ENCODE measurements around the gene TMEM141.

Gene TMEM141

DNA sequence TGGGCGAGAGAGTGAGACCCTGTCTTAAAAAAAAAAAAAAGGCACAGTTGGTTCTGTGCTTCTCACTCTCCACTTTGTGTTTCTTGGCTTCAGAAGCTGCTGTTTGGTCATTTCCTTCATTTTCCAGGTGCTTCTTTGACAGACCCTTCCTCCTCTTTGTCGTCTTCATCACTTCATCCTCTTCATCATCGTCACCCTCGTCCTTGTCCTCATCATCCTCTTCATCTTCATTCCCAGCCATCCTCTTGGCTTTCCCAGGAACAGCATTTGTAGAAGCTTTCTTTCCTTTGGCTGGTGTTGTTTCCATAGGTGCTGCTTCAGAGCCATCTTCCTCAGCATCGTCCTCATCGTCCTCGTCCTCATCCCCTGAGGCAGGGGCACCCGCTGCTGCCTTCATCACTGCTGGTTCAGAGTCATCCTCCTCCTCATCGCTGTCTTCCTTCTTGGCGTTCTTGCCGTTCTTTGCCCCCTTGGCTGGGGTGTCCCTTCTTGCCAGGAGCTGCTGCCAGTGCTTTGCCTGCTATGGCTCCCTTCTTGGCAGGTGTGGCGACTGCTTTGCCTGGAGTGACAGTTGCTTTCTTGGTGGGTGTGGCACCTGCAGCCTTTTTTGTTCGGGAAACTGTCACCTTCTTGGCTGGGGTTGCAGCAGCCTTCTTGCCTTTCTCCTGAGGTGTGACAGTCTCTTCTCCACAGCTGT lies 23.7 kb downstream of the TMEM141 start:
- DNase-seq (ENCODE audit: low read depth, low spot score), result no peak

DNA sequence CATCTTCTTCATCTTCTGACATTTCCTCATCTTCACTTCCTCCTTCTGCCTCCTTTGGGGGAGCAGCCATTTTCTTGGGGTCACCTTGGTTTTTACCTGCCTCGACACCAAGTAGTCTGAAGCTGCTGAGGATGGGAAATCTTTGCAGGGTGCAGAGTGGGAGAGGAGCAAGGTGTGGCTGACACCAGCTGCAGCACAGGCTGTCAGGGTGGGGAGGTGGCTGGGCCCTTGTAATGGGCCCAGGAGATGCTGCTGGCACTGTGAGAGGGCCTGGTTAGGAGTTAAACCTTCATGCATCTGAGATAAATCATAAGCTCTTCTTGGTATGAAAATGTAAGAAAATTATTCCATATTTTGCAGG lies 24.3 kb downstream of the TMEM141 start:
- no peak for DNase-seq (ENCODE audit: low read depth, low spot score)

DNA sequence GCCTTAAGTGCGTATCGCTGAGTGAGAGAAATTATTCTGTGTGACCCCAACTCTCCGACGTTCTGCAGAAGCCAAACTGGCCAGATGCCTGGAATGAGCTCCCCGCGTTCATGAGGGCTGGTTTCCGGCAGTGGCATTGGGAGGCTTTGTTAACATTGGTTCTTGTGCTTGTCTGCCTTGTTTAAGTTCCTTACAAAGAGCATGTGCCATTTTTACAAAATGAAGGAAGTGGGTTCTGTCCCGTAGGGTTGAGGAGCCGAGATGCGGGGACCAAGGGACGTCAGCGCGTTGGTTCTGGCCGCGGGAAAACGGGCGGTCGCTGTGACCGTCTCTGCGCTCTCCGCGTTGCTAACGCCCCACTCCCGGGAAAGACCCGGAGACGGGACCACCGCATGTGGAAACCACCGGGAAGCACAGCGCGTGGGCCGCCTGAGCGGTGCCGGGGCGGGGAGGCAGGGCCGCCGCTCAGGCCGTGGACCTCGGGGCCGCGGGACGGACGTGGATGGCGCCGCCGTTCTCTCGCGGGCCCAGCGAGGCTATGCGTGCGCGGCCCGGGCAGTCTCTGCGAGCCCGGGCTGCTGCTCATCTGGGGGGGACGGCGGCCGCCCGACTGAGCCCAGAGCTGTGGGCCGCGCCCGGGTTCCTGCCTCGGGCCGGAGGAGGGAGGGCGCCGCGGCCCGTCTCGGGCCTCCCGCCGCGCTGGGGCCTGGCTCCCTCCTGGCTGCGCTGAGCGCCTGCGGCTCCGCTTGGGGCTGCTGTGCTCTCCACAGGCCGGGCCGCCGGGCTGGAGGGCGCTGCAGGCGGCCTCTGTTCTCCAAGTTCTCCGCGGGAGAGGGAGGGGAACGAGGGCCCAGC lies 30.1 kb downstream of the TMEM141 start:
- no peak for DNase-seq (ENCODE audit: low read depth, low spot score)

DNA sequence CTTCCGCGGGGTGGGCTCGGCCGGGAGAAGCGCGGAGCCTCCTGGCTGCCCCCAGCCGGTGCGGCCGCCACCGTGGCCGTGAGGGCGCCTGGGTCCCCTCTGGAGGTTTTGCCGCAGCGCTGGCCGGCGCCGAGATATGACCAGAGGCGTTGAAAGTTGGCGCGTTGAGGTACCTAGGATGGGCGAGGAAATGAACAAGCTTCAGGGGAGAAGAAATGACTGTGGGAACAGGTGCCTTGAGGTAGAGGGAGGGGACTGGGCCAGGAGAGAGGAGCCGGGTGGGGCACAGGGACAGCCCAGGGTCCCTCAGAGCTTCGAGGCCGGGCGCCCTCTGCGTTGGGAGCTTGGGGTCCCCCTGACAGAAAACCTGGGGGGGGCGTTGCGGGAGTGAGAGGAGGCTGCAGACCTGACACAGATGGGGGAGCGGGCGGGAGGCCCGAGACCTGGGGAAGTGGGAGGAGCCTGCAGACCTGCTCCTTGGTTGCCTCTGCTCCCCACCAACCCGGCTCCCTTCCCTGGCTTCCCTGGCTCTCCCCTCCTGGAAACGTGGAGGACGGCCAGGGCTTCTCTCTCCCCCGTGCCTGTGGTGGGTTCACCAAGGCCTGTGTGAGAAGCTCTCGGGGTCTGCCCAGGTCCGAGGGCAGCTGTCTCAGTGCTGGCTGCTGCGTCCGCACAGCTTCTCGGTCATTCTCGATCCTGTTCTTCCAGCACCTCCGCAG lies 30.8 kb downstream of the TMEM141 start:
- DNase-seq (ENCODE audit: low read depth, low spot score), result no peak

DNA sequence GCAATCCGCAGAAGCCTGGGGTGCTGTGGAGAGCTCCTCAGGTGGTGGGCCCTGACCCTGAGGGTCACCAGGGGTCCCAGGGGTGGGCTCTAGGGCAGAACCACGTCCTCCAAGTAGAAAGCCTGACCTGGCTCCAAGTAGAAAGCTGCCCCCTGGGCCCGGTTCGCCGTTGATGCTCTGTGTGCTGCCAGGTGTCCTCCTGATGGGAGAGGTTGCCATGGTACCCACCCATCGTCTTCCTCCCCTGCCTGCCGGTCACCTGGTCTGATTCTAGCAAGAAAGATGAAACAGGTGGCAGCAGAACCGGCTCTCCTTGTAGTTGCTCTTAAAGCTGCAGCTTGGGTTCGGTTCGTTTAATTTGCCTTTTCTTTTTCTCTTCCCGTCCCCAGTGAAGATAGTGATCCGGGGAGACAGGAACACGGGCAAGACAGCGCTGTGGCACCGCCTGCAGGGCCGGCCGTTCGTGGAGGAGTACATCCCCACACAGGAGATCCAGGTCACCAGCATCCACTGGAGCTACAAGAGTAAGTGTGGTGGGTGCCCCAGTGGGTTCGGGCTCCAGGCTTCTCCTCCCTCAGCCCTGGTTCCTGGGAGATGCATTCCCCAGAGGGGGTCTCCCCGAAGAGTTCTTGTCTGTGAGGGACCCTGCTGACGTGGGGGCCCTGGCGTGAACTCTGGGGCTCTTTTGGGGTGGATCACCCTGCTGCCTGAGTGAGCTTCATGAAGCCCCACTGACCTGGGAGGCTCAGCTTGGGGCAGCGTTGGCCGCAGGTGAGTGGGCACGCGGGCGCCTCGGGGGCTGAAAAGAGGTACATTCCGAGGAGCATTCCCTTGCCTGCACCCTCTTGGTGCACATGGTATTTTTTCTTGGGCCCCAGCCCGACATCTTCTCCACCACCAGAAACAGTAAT lies 32.2 kb downstream of the TMEM141 start:
- no peak for DNase-seq (ENCODE audit: low read depth, low spot score)

DNA sequence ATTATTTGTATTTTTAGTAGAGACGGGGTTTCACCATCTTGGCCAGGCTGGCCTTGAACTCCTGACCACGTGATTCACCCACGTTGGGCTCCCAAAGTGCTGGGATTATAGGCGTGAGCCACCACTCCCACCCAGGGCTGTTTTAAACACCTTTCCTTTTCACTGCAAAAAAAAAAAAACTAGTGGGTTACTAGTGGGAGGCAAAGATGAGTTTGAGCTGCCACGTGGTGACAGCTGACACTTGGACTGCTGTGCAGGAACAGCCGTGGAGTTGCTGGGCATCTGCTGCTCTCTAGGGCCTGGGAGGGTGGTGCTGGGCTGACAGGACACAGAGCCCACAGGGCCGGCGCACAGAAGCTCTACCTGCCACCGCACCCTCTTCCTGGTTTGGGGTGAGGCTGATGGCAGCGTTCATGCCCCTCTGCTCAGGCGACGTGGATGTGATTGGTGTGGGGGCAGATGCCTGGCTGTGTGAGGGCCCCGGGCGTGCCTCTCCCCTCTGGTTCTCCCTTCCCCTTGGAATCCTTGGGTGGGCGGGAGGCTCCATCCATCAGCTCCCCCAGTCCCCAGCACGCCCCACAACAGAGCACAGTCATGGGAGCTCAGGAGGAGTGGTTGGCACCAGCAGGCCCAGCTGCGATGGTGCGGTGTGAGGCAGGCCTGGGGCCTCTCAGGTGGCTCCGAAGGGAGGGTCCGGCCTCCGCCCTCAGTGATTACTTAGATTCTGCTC lies 33.5 kb downstream of the TMEM141 start:
- DNase-seq (ENCODE audit: low read depth, low spot score), result no peak

DNA sequence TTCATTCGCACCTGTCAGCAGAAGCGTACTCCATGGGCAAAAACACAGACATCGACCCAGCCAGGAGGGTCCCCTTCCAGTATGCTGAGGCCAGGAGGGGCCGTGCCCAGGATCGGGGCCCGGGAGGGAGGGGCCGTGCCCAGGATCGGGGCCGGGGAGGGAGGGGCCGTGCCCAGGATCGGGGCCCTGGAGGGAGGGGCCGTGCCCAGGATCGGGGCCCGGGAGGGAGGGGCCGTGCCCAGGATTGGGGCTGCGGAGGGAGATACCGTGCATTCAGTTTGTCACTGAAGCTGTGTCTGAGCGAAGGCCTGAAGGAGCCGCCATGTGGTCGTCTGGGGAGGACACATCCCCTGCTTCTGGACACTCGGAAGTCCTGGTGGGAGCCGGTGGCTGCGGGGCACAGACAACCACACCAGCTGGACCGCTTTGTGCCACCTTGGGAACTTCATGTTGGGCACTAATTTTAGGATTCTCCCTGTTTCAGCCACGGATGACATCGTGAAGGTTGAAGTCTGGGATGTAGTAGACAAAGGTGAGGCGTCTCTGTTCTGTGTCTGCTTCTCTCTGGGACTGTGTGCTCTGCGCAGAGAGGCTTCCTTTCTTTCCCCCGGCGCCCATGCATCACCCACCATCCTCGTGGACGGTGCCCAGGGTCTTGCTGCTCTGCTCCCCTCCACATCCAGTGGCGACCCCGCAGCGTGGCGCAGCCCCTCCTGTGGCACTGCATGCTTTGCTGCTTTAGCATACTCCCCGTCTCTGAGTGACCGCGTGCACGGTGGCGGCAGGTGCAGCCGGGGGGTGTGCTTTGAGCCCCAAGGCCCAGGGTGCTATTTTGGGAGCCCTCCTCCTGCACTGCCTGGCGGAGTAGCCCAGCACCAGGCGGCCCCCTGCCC lies 34.4 kb downstream of the TMEM141 start:
- DNase-seq (ENCODE audit: low read depth, low spot score), result no peak

DNA sequence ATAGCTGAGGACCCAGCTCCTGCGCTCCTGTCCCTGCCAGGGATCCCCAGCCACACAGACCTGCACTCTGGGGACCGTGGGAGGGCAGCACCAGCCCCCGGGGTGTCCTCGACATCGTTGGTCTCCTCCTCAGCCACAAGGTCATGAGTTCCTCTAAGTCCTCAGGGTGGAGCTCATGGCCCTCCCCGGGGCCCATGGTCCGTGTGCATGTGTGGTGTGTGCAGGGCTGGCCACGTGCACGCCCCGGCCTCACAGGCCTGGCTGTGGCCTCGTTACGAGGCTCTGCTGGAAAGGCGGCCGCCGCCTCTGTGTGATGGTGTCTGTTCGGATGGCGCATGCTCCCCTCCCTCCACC lies 35.0 kb downstream of the TMEM141 start:
- no peak for DNase-seq (ENCODE audit: low read depth, low spot score)

DNA sequence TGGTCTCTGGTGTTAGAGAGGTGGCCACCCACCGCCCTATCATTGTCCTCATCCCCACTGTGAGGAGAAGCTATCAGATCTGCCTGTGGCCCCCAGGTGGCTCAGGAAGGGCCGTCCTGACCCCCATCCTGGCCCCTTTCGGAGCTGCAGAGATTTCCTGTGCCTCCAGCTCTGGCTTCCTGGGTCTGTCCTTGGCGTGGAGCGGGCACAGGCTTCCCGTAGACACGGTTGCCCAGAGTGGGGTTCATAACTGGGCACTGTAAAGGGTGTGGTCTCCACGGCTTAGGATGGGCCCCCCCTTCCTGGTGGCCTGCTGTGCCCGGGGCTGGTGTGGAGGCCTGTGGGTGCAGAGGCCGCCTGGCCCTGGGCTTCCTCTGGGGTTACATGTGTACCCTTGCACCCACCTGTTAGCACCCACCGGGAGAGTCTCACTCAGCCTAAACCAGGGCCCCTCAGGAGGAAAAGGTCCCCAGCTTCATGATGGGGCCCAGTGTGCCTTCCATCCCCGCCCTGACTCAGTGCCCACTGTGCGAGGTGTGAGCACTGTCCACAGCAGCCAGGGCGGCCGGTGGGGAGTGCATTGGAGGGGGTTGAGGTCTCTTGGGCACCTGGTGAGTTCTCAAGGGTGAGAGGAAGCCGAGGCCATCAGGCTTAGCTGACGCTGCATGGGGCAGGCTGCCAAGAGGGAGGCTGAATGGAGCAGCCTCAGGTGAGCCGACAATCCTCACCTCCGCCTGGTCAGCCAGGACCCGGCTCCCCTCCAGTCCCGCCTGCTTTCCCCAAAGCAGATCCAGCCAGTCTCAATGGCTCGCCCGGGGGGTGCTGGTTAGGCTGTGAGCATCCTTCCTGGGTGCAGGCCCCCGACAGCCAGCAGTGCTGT lies 35.8 kb downstream of the TMEM141 start:
- no peak for DNase-seq (ENCODE audit: low read depth, low spot score)

DNA sequence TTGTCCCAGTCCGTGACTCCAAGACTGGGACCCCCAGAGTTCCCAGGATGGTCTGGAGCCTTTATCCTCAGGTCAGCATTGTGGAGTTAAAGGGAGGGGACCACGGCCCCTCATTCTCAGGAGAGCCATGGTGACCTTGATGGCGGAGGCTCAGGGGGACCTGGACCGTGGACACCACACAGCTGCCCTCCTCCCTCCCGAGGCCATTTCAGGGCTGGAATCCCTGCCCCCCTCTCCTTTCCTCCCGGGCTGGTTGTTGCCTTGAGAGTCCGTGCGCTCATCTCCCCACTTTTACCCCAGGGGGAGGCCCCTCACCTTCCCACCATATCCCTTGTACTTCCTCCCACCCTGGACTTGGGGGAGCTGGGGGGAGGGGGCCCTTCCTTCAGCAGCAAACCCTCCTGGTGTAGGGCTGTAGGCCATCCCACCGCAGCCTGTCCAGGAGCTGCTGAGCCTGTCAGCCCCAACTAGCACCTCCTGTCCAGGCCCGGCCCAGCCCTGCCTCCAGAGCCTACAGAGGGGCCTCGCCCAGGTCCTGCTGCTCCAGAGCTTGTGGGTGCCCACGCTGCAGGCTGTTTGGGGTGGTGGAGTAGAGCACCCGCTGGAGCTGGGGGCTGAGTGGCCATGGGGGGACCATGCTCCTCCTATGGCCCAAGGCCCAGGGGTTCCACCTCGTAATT lies 36.8 kb downstream of the TMEM141 start:
- no peak for DNase-seq (ENCODE audit: low read depth, low spot score)

DNA sequence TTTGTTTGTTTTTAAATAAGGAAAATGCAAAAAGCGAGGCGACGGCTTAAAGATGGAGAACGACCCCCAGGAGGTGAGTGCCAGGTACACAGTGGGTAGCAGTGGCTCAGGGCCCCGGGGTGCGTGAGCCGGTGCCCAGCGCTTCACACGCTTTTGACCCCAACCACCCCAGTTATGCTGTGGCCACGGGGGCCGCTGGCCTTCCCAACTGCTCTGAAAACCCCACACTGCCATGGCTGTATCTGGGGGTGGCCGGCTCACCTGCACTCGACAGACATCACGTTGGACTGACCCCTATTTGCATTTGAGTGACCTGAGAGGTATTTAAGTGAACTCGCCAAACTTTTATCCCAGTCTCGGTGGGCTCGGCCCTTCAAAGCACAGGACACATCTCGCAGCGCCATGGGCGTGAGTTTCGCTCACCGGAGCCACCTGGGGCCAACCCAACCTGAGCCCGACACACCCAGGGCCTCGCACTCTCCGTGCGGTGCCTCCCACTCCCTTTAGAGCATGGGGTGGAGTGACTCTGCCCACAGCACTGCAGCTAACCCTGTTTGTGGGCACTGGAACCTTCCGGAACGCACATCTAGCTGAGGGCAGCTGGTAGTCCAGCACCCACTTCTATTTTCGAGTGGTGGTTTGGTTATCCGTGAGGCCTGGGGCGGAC lies 37.5 kb downstream of the TMEM141 start:
- DNase-seq (ENCODE audit: low read depth, low spot score), result no peak

DNA sequence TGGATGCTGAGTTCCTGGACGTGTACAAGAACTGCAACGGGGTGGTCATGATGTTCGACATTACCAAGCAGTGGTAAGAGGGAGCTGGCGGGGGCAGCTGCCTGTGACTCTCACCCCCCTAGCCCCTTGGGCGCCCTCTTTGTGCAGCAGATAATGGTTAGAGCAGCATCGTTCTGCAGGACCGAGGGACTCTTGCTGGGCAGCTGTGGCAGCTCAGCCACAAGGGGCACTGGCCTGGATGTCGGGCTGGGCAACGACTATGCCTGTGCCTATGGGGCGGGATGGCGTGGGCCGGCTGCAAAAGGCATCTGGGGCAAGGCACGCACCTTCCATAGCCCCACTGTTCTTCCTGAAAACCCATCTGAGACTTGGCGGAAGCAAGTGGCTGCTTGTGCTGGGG lies 38.3 kb downstream of the TMEM141 start:
- no peak for DNase-seq (ENCODE audit: low read depth, low spot score)

DNA sequence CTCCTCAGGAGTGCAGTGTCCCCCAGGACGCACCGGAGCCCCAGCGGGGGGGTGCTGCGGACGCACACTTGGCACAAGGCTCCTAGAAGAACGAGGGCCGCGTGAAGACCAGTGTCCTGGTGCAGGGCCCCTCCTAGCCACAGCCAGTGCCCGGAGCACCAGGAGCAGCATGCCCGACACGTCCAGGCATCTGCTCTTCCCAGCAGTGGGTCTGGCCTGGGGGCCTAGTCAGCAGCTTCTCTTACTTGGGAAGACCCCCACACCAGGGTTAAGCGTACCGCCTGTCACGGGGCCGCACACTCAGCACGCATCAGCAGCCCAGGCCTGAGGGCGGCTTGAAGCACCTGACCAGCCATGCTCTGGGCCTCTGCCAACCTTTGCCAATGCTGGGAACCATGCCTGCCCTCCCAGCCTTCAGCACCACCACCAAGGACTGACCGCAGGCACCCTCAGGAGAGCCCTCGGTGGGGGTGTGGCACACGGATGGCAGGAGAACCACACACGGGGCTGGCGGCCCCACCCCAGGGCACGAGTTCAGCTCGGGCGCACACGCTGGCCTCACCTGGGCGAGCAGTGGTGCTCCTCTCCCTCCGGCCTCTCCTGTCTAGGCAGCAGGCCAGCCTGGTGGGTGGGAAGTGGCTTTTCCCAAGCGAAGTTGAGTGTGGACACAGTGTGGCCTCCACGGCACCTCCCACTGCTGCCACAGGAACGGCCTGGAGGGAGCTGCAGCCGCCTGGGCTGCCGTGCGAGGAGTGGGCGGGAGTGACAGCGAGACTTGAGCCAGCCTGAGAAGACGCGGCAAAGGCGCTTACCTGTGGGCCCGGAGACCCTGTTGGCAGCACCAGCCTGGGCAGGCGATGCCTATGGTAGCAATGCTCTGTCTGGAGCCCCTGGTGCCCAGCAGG lies 39.1 kb downstream of the TMEM141 start:
- no peak for DNase-seq (ENCODE audit: low read depth, low spot score)

DNA sequence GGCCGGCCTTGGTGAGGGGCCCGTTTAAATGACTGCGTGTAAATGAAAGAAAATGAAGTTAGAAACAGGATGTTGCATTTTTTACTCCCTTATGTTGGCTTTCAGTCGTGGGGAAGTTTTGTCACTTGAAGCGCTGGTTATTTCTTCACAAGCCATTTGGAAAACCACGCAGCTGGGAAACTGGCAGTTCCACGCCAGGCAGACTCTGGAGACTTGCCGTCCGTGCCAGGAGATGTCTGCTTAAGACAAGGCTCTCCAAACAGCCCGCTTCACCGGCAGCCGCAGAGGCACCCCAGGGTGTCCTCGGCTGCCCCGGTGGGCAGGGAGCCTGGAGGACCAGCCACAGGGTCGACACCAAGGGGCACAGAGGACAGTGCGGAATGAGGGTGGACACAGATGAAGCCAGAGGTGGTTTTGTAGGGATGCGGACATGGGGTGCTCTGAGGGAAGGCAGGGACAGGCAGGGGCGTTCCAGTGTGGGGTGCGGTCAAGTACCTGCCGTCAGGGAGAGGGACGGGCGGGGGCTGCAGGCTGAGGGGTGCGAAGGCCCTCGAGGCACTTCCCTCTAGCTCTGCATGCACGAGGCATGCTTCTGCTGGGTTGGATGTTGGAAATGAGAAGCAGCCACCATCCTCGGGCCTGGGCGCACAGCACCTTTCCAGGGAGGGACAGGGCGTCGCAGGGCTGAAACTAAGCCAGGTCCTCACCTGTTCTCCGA lies 40.0 kb downstream of the TMEM141 start:
- DNase-seq (ENCODE audit: low read depth, low spot score), result no peak

DNA sequence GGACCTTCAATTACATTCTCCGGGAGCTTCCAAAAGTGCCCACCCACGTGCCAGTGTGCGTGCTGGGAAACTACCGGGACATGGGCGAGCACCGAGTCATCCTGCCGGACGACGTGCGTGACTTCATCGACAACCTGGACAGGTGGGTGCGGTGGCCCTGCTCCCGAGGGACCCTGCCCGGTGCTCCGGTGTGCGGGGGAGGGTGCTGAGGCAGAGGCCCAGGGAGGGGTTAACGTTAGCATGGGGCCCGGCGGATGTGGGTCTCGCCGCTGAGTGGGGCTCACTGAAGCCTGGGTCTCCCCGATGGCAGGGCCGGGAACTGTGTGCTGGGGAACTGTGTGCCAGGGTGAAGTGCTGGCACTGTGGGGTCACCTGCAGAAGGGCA lies 40.6 kb downstream of the TMEM141 start:
- DNase-seq (ENCODE audit: low read depth, low spot score), result no peak

DNA sequence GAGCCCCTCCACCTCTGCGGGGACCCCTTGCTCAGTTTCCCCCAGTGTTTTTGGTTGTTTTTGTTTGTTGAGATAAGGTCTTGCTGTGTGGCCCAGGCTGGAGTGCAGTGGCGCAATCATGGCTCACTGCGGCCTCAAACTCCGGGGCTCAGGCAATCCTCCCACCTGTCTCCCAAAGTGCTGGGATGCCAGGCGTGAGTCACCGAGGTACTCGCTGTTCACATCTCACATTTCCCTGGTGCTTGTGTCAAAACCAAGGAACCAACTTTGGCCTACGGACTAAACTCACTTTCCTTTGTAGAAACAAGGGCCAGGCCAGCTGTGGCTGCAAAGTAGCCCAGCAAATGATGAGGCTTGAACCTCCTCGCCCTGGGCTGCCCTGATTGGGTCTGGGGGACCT lies 41.4 kb downstream of the TMEM141 start:
- DNase-seq (ENCODE audit: low read depth, low spot score), result no peak

Data from brain pericyte (primary cell).